UCSD-AML1 (cell line): ENCODE data around the gene IFT172.
"Not testable (repeated sequence)": the region's sequence is repeated elsewhere in the genome, so short reads cannot be mapped to it uniquely, and the experiment has no call there.

ENCODE experiments used
- DNase-seq: peaks from one replicate; lab custom pipeline; 2025; ENCODE audit not compliant: unreplicated experiment; lab: John Stamatoyannopoulos, UW

The IFT172 gene

GRCh38 chr2:27427863-27428212 is 61.7 kb downstream of the IFT172 start:
- DNase-seq: no peak

DNA sequence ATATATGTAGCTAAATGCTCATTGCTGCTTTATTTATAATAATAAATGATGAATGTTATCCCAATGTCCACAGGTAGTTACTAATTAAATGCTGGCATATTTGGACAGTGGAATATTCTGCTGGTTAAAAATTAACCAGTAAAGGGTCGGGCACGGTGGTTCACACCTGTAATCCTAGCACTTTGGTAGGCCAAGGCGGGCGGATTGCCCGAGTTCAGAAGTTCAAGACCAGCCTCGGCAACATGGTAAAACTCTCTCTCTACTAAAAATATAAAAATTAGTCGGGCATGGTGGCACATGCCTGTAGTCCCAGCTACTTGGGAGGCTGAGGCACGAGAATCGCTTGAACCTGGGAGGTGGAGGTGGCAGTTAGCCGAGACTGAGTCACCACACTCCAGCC is 64.5 kb downstream of the IFT172 start:
- not testable (repeated sequence) for DNase-seq

GRCh38 chr2:27422958-27423357 is 66.6 kb downstream of the IFT172 start:
- no peak for DNase-seq

DNA sequence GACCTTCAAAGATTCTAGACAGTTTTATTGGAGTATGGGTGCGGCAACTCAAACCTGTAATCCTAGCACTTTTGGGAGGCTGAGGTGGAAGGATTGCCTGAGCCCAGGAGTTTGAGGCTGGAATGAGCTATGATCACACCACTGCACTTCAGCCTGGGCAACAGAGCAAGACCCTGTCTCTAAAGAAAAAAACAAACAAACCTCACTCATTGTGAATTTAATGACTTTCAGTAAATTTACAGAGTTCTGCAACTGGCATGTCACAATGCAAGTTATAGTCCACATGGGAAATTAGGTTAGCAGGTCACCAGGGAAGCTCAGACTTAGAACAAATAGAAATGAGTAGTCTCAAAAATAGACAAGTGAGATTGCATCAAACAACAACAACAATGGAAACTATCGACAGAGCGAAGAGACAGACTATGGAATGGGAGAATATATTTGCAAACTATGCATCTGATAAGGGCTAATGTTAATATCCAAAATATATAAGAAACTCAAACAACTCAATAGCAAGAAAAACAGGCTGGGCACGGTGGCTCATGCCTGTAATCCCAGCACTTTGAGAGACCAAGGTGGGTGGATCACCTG is 67.8 kb downstream of the IFT172 start:
- no peak for DNase-seq

DNA sequence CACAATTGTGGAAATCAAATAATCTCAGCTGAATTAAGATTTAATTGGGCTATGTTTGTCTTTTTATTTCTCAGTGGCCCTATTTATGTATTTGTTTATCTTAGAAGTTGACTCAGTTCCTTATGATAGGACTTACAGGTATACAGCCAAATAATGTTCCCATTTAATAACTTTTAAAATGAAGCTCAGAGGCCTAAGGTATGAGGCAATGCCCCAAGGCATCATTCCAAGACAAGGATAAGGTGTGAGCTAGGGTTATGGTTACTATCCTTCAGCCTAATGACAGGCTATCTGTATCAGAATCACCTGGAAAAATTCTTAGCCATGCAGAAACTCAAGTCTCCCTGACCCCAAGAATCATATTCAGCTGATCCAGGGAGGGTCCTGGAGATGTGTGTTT is 68.5 kb downstream of the IFT172 start:
- no peak for DNase-seq

- DNase-seq: no peak
Observed at GRCh38 chr2:27416151-27416550, 73.4 kb downstream of the IFT172 start.

GRCh38 chr2:27412419-27413152 is 77.0 kb downstream of the IFT172 start:
- no peak for DNase-seq

DNA sequence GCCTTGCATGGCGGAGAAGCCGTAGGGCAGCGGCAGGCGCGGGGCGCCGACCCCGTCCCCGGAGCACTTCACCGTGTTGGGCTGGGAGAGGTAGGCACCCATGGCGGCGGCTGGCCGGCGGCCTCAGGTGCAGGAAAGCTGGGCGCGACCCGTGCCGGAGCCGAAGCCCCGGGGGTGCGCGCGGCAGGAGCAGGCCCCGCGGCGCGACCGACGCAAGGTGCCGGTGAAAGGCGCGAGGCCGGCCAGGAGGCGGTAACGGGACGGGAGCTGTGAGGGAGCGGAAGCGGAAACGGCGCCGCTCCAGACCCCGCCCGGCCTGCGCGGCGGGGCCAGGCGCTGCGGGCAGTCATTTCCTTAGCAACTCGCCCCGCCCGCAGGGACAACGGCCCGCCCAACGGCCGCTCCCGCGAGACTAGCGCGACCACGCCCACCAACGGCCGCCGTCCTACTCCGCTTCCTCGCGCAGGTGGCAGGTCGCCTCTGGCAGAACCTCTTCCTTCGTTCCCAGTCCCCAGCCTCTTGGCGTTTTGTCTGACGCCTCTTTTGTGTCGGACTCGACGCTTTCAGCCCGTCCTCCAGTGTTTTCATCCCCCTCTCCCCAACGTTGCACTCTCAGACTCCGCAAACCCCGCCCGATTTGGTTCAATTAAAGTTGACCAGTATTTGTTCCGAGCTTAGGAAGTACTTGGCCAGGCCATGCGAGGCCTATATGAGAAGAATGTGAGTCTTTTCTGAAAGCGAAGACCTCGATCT is 80.0 kb downstream of the IFT172 start, which contains the start of gene PPM1G:
TSS of gene PPM1G (minus strand) at position 271 of the 753 bp plus-strand sequence. CDS start at position 102, 169 bp downstream.
- peak; percentile 96 for DNase-seq

DNA sequence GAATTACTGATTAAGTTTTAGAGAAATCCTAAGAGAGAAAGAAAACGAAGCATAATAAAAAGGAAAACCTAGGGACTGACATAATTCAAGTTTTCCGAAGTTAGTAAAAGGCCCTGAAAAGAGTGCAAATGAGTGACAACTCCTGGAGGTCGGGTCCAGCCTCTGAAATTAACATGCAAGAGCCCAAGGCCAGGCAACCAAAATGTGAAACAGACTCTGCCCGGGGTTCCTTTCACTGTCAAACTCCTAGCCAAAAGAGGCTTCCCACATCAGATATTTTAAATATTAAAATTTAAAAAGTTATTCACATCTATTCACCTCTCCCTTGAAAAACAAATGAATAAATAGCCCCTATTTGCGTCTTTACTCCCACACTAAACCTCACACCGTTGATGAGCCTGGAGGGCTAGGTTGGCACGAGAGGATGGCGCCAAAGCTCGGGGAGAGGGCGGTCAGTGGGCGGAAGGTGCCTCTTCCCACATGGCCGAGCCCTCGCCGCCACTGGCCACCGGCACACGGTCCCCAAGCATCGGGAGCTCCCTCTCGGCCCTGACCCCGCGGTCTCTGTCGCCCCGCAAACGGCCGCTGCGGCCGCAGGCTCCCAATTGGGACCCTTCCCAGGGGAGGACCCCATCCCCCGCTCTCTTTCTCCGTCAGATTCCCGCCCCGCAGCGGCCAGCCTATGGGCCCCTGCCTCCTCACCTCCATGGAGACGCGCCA is 80.8 kb downstream of the IFT172 start:
- DNase-seq: peak; percentile 50

DNA sequence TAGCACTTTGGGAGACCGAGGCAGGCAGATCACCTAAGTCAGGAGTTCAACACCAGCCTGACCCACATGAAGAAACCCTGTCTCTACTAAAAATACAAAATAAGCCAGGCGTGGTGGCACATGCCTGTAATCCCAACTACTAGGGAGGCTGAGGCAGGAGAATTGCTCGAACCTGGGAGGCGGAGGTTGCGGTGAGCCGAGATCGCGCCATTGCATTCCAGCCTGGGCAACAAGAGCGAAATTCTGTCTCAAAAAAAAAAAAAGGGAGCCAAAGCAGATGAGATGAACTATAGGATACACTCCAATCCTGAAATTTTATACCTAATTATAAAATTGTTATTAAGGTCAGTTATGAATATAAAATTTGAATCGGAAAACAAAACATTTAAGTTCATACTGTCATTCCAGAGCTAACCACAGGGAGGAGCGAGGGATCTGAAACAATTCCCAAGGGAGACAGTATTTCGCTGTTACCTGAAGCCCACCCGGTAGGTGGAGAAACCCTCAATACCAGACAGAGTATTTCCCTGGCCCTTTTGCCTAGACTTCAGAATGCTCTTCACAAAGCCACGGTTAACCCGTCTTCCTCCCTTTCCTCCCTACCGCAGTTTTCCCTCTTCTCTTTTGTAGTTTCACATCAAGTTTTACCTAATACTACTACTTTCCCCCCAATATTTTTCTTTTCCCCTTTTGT is 81.6 kb downstream of the IFT172 start:
- DNase-seq: no peak

- DNase-seq: no peak
Observed at GRCh38 chr2:27400348-27401135, 89.0 kb downstream of the IFT172 start.

- no peak for DNase-seq
Observed at GRCh38 chr2:27398962-27399361, 90.6 kb downstream of the IFT172 start.
